HG03342 (cell line): ENCODE data around the gene CNKSR2.

Source experiments
- ATAC-seq: cut with Tn5 transposase; IDR thresholded peaks from one replicate; pipeline ENCODE4 v1.9.1; 2021; ENCODE audit warnings: mild to moderate bottlenecking, moderate library complexity; ENCODE audit not compliant: unreplicated experiment

CNKSR2 gene

GRCh38 chrX:21374163-21374993, at the start of gene CNKSR2:
CNKSR2 (plus strand) TSS chrX:21374418; CDS start chrX:21374898, 480 bp downstream.
- peak; percentile 77 for ATAC-seq

GRCh38 chrX:21354725-21355124, 19.5 kb upstream of the CNKSR2 start:
- no peak for ATAC-seq

GRCh38 chrX:21355831-21356230, 18.4 kb upstream of the CNKSR2 start:
- ATAC-seq, result no peak

GRCh38 chrX:21369613-21370012, 4.6 kb upstream of the CNKSR2 start:
- no peak for ATAC-seq

- no peak for ATAC-seq
Observed at GRCh38 chrX:21373001-21373400, 1.2 kb upstream of the CNKSR2 start.

- peak; percentile 19 for ATAC-seq
Observed at GRCh38 chrX:21373637-21374162, 518 bp upstream of the CNKSR2 start.

GRCh38 chrX:21374994-21375707, 933 bp downstream of the CNKSR2 start:
- peak; percentile 15 for ATAC-seq

- no peak for ATAC-seq
Observed at GRCh38 chrX:21375708-21376009, 1.4 kb downstream of the CNKSR2 start.

- no peak for ATAC-seq
Observed at GRCh38 chrX:21376636-21377035, 2.4 kb downstream of the CNKSR2 start.

GRCh38 chrX:21379991-21380390, 5.8 kb downstream of the CNKSR2 start:
- ATAC-seq, result no peak

GRCh38 chrX:21382715-21383114, 8.5 kb downstream of the CNKSR2 start:
- no peak for ATAC-seq

GRCh38 chrX:21383546-21383945, 9.3 kb downstream of the CNKSR2 start:
- ATAC-seq, result no peak

GRCh38 chrX:21384178-21384577, 10.0 kb downstream of the CNKSR2 start:
- no peak for ATAC-seq

- ATAC-seq, result no peak
Observed at GRCh38 chrX:21394792-21395191, 20.6 kb downstream of the CNKSR2 start.

GRCh38 chrX:21398426-21398825, 24.2 kb downstream of the CNKSR2 start:
- ATAC-seq, result no peak

- no peak for ATAC-seq
Observed at GRCh38 chrX:21400408-21401121, 26.3 kb downstream of the CNKSR2 start.

GRCh38 chrX:21408307-21408706, 34.1 kb downstream of the CNKSR2 start:
- no peak for ATAC-seq

- ATAC-seq, result no peak
Observed at GRCh38 chrX:21408788-21409187, 34.6 kb downstream of the CNKSR2 start.

- ATAC-seq, result no peak
Observed at GRCh38 chrX:21412029-21412428, 37.8 kb downstream of the CNKSR2 start.

- no peak for ATAC-seq
Observed at GRCh38 chrX:21412883-21413282, 38.7 kb downstream of the CNKSR2 start.

GRCh38 chrX:21427086-21427485, 52.9 kb downstream of the CNKSR2 start:
- no peak for ATAC-seq
